Fibroblast of the aortic adventitia (primary cell): ENCODE data around the gene KCNQ2. TPM values are rescaled to one million over a fixed set of nuclear protein-coding genes. Genes with fewer than 3 reads are reported as not detected.

ENCODE experiments used
- DNase-seq: peaks from one replicate; pipeline ENCODE4 v3.0.0-alpha.2; 2010; ENCODE audit warnings: low read depth
- H3K4me3 ChIP-seq: 2 replicates; pipeline ENCODE4 v1.5.1; 2011; ENCODE audit warnings: low read depth, mild to moderate bottlenecking, control low read depth, low read length, moderate library complexity
- CTCF ChIP-seq: IDR thresholded peaks from 2 replicates; pipeline ENCODE4 v1.5.1; 2011; ENCODE audit warnings: mild to moderate bottlenecking, low read length, control low read depth, inconsistent platforms; ENCODE audit not compliant: insufficient read depth
- total RNA-seq: library from RNA; depleted of rRNA; stranded (reverse); fragments of >200 nt; gene quantifications from 2 replicates; pipeline ENCODE4 v1.2.3, GENCODE V29; 2012; ENCODE audit warnings: low replicate concordance

The KCNQ2 gene
- total RNA-seq, 1 donor, result not detected

GRCh38 chr20:63452821-63453523, 19.5 kb downstream of the KCNQ2 start:
- no peak overlapping the region for H3K4me3 ChIP-seq
- DNase-seq, result no peak
- TF ChIP-seq CTCF, result peak; percentile 11

- no peak overlapping the region for H3K4me3 ChIP-seq
- TF ChIP-seq CTCF, result no peak
- no peak for DNase-seq
Measured at GRCh38 chr20:63452341-63452740, 20.1 kb downstream of the KCNQ2 start.

- DNase-seq, result no peak
- no peak for TF ChIP-seq CTCF
- no peak overlapping the region for H3K4me3 ChIP-seq
Measured at GRCh38 chr20:63451821-63452220, 20.6 kb downstream of the KCNQ2 start.

GRCh38 chr20:63449796-63450730, 22.4 kb downstream of the KCNQ2 start:
- no peak for TF ChIP-seq CTCF
- H3K4me3 ChIP-seq, result no peak overlapping the region
- DNase-seq, result no peak

GRCh38 chr20:63449025-63449424, 23.4 kb downstream of the KCNQ2 start:
- H3K4me3 ChIP-seq, result no peak overlapping the region
- no peak for TF ChIP-seq CTCF
- DNase-seq, result no peak

GRCh38 chr20:63448031-63448430, 24.4 kb downstream of the KCNQ2 start:
- H3K4me3 ChIP-seq, result no peak overlapping the region
- DNase-seq, result no peak
- no peak for TF ChIP-seq CTCF
